Measurements from ENCODE around the gene NPL.

The NPL gene

DNA sequence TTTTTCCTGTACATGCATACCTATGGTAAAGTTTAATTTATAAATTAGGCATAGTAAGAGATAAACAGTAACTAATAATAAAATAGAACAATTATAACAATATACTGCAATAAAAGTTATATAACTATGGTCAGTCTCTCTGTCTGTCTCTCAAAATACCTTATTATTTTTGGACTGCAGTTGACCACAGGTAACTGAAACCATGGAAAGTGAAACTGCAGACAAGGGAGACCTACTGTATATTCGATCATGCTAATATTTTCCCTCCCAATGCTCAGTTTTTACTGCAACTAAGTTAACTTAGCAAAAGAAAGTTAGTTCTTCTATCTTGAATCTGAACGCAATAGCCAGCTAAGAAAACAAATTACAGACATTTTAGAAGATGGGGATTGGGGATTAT lies 37.3 kb downstream of the NPL start (continued):
- TF ChIP-seq ZBTB7A (tag by site-specific recombination; IDR thresholded peaks at IDR 0.05; ENCODE audit: low read depth) (no peak), ZIC2 (tag by site-specific recombination; IDR thresholded peaks at IDR 0.05) (no peak), SP3 (tag by site-specific recombination; IDR thresholded peaks at IDR 0.05) (no peak)

DNA sequence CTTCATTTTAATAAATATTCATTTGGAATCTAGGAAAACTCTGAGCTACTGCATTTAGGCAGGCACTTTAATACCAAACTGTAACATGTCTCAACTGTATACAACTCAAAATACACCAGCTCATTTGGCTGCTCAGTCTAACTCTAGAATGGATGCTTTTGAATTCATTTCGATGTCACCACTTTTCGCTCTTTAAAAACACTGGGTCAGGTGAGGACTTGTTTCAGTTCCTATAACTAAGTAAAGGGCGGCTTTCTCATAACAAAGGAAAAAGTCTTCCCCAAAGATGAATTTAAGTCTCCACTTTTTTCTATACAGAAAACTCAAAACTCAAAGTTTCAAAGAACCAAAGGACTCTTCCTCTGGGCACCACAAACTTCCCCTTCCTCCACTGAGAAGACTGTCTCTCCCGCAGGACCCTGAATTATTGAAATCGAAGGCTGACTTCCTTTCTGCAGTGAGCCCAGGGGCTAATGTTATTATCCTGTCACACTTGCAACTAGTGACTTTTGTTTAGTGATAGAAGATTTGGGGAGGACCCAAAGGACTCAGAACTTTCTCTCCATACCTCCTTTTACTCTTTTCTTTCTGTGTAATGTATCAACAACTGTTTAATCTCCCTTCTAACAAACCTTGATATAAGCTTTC lies 39.8 kb downstream of the NPL start:
- Histone ChIP-seq H3K36me3 (ENCODE audit: control insufficient read depth in 2 of 2, insufficient read depth in 1 of 2, low read length in 2 of 2) (peaks cover 0 to 5% of the 10 kb centered on the region in 2 experiments; a peak in 1 of 3 replicates), H3K4me3 (ENCODE audit: low read depth, low read length) (no peak overlapping the region), H3K9me3 (ENCODE audit: control insufficient read depth, insufficient read depth, low read depth, low read length) (no peaks in the 10 kb centered on the region), H3K4me1 (ENCODE audit: control insufficient read depth, insufficient read depth, low read length) (no peaks in the 10 kb centered on the region), H3K27ac (ENCODE audit: extremely low read depth, low read depth, low read length) (no peak overlapping the region)
- POLR2A ChIA-PET: no interaction called here
- CTCF ChIA-PET: interaction anchor here (0.7 kb wide), 1 partner anchor 234 kb away, joined by 3 read pairs; no protein-coding TSS in a partner anchor
- TF ChIP-seq SCRT2 (tag by site-specific recombination; IDR thresholded peaks at IDR 0.05) (no peak), ZNF514 (tag by site-specific recombination; IDR thresholded peaks at IDR 0.05) (no peak), ZNF132 (tag by site-specific recombination; IDR thresholded peaks at IDR 0.05; ENCODE audit: borderline replicate concordance) (no peak), ZBTB20 (tag by site-specific recombination; IDR thresholded peaks at IDR 0.05) (no peak), ZNF335 (tag by site-specific recombination; conservative IDR thresholded peaks at IDR 0.05) (no peak), BCL11B (tag by site-specific recombination; IDR thresholded peaks at IDR 0.05; ENCODE audit: low read depth) (no peak), ZXDB (tag by site-specific recombination; IDR thresholded peaks at IDR 0.05) (no peak), ZNF19 (tag by site-specific recombination; IDR thresholded peaks at IDR 0.05; ENCODE audit: low read depth) (no peak), ZNF37A (tag by site-specific recombination; IDR thresholded peaks at IDR 0.05) (no peak), ZBTB48 (tag by site-specific recombination; IDR thresholded peaks at IDR 0.05) (no peak), ZNF548 (tag by site-specific recombination; IDR thresholded peaks at IDR 0.05) (no peak), OVOL3 (tag by site-specific recombination; IDR thresholded peaks at IDR 0.05) (no peak)
- TF ChIP-seq, protein P1, sequence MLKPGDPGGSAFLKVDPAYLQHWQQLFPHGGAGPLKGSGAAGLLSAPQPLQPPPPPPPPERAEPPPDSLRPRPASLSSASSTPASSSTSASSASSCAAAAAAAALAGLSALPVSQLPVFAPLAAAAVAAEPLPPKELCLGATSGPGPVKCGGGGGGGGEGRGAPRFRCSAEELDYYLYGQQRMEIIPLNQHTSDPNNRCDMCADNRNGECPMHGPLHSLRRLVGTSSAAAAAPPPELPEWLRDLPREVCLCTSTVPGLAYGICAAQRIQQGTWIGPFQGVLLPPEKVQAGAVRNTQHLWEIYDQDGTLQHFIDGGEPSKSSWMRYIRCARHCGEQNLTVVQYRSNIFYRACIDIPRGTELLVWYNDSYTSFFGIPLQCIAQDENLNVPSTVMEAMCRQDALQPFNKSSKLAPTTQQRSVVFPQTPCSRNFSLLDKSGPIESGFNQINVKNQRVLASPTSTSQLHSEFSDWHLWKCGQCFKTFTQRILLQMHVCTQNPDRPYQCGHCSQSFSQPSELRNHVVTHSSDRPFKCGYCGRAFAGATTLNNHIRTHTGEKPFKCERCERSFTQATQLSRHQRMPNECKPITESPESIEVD (tag by site-specific recombination; IDR thresholded peaks at IDR 0.05): no peak
- TF ChIP-seq, protein P2, sequence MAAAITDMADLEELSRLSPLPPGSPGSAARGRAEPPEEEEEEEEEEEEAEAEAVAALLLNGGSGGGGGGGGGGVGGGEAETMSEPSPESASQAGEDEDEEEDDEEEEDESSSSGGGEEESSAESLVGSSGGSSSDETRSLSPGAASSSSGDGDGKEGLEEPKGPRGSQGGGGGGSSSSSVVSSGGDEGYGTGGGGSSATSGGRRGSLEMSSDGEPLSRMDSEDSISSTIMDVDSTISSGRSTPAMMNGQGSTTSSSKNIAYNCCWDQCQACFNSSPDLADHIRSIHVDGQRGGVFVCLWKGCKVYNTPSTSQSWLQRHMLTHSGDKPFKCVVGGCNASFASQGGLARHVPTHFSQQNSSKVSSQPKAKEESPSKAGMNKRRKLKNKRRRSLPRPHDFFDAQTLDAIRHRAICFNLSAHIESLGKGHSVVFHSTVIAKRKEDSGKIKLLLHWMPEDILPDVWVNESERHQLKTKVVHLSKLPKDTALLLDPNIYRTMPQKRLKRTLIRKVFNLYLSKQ (tag by site-specific recombination; IDR thresholded peaks at IDR 0.05; ENCODE audit: borderline replicate concordance): no peak
- TF ChIP-seq, protein P3, sequence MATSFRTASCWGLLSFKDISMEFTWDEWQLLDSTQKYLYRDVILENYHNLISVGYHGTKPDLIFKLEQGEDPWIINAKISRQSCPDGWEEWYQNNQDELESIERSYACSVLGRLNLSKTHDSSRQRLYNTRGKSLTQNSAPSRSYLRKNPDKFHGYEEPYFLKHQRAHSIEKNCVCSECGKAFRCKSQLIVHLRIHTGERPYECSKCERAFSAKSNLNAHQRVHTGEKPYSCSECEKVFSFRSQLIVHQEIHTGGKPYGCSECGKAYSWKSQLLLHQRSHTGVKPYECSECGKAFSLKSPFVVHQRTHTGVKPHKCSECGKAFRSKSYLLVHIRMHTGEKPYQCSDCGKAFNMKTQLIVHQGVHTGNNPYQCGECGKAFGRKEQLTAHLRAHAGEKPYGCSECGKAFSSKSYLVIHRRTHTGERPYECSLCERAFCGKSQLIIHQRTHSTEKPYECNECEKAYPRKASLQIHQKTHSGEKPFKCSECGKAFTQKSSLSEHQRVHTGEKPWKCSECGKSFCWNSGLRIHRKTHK (tag by site-specific recombination; IDR thresholded peaks at IDR 0.05): no peak
- TF ChIP-seq, protein P4, sequence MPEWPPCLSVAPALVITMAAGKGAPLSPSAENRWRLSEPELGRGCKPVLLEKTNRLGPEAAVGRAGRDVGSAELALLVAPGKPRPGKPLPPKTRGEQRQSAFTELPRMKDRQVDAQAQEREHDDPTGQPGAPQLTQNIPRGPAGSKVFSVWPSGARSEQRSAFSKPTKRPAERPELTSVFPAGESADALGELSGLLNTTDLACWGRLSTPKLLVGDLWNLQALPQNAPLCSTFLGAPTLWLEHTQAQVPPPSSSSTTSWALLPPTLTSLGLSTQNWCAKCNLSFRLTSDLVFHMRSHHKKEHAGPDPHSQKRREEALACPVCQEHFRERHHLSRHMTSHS (tag by site-specific recombination; IDR thresholded peaks at IDR 0.05): no peak
- TF ChIP-seq, protein P5, sequence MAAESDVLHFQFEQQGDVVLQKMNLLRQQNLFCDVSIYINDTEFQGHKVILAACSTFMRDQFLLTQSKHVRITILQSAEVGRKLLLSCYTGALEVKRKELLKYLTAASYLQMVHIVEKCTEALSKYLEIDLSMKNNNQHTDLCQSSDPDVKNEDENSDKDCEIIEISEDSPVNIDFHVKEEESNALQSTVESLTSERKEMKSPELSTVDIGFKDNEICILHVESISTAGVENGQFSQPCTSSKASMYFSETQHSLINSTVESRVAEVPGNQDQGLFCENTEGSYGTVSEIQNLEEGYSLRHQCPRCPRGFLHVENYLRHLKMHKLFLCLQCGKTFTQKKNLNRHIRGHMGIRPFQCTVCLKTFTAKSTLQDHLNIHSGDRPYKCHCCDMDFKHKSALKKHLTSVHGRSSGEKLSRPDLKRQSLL (tag by site-specific recombination; IDR thresholded peaks at IDR 0.05): no peak
- TF ChIP-seq, protein P6, sequence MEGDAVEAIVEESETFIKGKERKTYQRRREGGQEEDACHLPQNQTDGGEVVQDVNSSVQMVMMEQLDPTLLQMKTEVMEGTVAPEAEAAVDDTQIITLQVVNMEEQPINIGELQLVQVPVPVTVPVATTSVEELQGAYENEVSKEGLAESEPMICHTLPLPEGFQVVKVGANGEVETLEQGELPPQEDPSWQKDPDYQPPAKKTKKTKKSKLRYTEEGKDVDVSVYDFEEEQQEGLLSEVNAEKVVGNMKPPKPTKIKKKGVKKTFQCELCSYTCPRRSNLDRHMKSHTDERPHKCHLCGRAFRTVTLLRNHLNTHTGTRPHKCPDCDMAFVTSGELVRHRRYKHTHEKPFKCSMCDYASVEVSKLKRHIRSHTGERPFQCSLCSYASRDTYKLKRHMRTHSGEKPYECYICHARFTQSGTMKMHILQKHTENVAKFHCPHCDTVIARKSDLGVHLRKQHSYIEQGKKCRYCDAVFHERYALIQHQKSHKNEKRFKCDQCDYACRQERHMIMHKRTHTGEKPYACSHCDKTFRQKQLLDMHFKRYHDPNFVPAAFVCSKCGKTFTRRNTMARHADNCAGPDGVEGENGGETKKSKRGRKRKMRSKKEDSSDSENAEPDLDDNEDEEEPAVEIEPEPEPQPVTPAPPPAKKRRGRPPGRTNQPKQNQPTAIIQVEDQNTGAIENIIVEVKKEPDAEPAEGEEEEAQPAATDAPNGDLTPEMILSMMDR (tag by site-specific recombination; IDR thresholded peaks at IDR 0.05): no peak
- TF ChIP-seq, protein P7, sequence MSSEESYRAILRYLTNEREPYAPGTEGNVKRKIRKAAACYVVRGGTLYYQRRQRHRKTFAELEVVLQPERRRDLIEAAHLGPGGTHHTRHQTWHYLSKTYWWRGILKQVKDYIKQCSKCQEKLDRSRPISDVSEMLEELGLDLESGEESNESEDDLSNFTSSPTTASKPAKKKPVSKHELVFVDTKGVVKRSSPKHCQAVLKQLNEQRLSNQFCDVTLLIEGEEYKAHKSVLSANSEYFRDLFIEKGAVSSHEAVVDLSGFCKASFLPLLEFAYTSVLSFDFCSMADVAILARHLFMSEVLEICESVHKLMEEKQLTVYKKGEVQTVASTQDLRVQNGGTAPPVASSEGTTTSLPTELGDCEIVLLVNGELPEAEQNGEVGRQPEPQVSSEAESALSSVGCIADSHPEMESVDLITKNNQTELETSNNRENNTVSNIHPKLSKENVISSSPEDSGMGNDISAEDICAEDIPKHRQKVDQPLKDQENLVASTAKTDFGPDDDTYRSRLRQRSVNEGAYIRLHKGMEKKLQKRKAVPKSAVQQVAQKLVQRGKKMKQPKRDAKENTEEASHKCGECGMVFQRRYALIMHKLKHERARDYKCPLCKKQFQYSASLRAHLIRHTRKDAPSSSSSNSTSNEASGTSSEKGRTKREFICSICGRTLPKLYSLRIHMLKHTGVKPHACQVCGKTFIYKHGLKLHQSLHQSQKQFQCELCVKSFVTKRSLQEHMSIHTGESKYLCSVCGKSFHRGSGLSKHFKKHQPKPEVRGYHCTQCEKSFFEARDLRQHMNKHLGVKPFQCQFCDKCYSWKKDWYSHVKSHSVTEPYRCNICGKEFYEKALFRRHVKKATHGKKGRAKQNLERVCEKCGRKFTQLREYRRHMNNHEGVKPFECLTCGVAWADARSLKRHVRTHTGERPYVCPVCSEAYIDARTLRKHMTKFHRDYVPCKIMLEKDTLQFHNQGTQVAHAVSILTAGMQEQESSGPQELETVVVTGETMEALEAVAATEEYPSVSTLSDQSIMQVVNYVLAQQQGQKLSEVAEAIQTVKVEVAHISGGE (tag by site-specific recombination; conservative IDR thresholded peaks at IDR 0.05; ENCODE audit: low read depth): no peak

Data from HEK293 (cell line).